CD4-positive, alpha-beta T cell treated with Interleukin-15 for 4 hours (primary cell): Measurements from ENCODE around the gene AXIN1.
"Not testable (repeated sequence)": the region's sequence is repeated elsewhere in the genome, so short reads cannot be mapped to it uniquely, and the experiment has no call there.

Experiments
- DNase-seq: peaks from one replicate; pipeline ENCODE4 v3.0.0-alpha.2; 2020; ENCODE audit warnings: low spot score

Gene AXIN1, protein sequence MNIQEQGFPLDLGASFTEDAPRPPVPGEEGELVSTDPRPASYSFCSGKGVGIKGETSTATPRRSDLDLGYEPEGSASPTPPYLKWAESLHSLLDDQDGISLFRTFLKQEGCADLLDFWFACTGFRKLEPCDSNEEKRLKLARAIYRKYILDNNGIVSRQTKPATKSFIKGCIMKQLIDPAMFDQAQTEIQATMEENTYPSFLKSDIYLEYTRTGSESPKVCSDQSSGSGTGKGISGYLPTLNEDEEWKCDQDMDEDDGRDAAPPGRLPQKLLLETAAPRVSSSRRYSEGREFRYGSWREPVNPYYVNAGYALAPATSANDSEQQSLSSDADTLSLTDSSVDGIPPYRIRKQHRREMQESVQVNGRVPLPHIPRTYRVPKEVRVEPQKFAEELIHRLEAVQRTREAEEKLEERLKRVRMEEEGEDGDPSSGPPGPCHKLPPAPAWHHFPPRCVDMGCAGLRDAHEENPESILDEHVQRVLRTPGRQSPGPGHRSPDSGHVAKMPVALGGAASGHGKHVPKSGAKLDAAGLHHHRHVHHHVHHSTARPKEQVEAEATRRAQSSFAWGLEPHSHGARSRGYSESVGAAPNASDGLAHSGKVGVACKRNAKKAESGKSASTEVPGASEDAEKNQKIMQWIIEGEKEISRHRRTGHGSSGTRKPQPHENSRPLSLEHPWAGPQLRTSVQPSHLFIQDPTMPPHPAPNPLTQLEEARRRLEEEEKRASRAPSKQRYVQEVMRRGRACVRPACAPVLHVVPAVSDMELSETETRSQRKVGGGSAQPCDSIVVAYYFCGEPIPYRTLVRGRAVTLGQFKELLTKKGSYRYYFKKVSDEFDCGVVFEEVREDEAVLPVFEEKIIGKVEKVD

GRCh38 chr16:352547-353403, at the start of gene AXIN1:
AXIN1 (minus strand) TSS chr16:352723; CDS start chr16:347025, 5,698 bp downstream.
- peak; percentile 100 for DNase-seq

DNA sequence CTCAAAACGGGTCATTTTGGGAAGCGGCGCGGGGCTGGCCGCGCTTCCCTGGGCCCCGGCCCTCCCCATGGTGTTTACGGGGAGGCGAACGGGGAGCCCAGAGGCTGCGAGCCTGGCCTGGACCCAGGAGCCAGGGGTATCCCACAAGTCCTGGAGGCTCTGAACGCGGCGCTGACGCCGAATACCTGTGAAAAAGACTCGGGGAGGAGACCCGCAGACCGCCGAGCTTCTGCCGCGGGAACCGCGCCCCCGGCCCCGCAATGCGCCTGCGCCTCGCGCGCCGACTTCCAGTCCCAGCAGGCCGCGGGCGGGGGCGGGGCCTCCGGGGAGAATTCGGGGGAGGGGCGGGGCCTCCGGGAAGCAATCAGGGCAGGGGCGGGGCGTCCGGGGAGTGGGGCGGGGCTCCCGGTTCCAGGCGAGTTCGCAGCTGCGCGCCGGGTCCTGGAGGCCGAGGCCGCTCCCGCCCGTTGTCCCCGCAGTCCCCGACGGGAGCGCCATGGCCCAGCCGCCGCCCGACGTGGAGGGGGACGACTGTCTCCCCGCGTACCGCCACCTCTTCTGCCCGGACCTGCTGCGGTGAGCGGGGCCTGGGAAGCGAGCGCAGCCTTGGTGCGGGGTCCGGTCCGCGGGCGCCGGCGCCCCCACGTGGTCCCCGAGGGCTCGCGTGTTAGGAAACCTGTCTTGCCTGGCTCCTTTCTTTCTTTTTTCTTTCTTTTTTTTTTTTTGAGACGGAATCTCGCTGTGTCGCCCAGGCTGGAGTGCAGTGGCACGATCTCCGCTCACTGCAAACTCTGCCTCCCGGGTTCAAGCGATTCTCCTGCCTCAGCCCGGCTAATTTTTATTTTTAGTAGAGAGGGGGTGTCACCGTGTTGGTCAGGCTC, 49.2 kb upstream of the AXIN1 start, which contains the start of gene DECR2:
Gene DECR2 (plus strand): TSS at position 418 of the 881 bp plus-strand sequence. CDS start 79 bp downstream, at position 497.
- peak; percentile 95 for DNase-seq

- no peak for DNase-seq
These were observed 47.6 kb upstream of the AXIN1 start for GRCh38 chr16:400061-400591.

DNA sequence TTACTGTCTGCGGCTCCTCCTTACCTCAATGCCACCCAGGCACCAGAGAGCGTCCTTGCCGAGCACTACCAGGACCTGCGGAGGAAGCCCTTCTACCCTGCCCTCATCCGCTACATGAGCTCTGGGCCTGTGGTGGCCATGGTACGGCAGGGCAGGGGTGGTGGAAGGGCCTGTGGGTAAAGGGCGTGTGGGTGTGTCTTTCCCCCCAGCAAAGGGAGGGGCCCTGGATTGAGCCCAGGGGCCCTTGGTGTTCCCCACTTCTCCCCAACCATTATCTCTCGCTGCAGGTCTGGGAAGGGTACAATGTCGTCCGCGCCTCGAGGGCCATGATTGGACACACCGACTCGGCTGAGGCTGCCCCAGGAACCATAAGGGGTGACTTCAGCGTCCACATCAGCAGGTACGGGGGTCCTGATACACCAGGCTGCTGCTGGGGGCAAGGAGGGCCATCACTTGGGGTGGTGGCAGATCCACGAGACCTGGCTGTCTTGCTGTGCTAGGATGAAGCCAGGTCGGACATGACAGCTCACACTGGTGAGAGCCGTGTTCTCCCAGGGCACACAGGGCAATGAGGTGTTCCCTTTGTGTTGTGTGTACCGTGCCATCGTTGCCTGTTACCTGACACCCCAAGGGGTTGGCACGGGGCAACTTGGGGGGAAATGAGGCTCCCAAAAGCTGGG, 47.0 kb upstream of the AXIN1 start:
- no peak for DNase-seq

DNA sequence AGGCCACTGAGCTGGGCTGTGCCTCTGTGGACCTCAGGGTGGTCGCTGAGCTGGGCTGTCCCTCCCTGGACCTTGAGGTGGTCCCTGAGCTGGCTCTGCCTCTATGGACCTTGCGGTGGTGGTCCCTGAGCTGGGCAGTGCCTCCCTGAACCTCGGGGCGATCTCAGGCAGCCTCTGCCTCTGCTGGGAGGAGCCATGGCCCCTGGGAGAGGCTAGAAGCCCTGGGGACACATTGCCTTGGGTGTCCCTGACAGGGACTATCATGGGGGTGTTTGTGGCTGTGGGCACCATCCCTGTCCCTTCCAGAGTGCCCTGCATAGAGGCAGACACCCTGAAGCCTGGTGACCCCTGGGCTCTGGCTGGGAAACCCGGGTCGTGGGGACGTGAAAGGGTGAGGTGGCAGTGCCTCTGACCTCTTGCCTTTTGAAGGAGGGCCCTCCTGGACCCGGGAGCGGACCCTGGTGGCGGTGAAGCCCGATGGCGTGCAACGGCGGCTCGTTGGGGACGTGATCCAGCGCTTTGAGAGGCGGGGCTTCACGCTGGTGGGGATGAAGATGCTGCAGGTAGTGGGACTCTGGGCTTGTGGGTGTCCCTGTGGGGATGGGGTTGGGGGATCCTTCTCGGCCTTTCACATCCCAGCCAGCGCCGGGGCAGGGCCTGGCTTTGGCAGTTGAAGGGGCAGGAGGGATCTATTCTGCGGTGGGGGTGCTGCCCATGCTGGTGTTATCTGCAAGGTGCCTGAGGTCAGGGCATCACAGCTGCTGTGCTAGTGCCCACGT, 46.2 kb upstream of the AXIN1 start:
- no peak for DNase-seq

DNA sequence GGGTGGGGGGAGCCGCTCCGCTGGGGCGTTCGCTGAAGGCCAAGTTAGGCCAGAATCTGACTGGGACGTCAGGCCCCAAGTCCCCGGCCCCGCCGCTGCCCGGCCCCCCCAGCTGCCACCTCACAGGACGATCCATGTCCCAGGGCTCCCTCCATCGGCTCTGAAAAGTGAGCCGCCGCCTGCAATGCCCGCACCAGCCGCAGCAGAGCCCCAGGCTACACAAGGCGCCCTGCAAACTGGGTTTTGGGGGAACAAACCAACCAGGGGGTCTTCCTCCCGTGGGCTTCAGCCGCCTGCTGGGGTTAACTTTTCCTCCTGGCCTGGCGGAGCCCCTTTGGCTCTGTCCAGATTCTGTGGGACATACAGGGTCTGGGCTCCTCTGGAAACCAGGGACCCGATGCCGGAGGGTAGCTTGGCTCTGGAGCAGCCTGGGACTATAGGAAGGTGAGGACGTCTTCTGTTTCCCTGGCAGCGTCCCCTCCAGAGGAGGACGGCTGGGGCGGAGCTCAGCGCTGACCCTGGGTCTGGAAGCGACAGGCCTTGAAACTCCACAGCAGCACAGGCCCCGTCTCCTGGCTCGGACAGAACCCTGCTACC, 45.3 kb upstream of the AXIN1 start:
- no peak for DNase-seq

DNA sequence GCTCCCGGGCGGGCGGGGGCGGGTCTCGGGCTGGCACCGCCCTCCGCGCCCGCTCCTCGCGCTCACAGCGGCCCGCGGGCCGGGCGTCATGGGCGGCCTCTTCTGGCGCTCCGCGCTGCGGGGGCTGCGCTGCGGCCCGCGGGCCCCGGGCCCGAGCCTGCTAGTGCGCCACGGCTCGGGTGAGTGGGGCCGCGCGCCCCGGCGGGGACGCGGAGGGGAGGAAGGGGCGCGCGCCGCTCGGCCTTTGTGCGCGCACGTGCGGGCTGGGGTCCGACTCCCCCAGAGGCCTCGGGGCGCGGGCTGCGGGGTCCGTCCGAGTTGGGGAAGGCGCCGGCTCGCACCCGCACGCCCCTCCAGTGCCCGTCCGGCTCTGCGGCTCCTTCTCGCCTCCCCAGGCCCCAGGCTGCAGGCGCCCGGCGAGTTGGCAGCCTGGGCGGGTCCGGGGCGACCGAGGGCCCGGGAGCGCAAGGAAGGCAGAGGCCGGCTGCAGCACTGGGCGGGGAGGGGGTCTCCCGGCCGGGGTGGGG, 44.7 kb upstream of the AXIN1 start, which contains the start of gene NME4:
Gene NME4 (plus strand): TSS at position 65 of the 527 bp plus-strand sequence. CDS start 24 bp downstream, at position 89.
- no peak for DNase-seq

GRCh38 chr16:396605-397004, 44.1 kb upstream of the AXIN1 start:
- no peak for DNase-seq

DNA sequence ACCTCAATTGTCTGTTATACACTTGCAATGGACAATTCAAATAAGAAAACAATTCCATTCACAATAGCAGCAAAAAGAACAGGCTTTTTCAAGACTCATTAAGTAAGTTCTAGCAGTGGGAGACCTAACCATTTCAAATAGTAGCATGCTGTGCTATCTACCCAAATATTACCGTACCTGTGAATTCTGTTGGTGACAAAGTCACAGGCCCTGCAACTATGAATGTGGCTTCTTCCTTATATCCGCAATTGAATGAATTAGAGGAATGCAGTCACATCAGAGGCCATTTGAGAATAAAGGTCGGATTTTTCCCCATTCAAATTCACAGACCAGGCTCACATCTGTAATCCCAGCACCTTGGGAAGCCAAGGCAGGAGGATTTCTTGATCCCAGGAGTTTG, 43.7 kb upstream of the AXIN1 start:
- no peak for DNase-seq

- no peak for DNase-seq
These were observed 40.0 kb upstream of the AXIN1 start for GRCh38 chr16:392450-393030.

- DNase-seq, result peak; percentile 85
These were observed 39.4 kb upstream of the AXIN1 start for GRCh38 chr16:391885-392335.

GRCh38 chr16:389352-389751, 36.8 kb upstream of the AXIN1 start:
- DNase-seq, result no peak

DNA sequence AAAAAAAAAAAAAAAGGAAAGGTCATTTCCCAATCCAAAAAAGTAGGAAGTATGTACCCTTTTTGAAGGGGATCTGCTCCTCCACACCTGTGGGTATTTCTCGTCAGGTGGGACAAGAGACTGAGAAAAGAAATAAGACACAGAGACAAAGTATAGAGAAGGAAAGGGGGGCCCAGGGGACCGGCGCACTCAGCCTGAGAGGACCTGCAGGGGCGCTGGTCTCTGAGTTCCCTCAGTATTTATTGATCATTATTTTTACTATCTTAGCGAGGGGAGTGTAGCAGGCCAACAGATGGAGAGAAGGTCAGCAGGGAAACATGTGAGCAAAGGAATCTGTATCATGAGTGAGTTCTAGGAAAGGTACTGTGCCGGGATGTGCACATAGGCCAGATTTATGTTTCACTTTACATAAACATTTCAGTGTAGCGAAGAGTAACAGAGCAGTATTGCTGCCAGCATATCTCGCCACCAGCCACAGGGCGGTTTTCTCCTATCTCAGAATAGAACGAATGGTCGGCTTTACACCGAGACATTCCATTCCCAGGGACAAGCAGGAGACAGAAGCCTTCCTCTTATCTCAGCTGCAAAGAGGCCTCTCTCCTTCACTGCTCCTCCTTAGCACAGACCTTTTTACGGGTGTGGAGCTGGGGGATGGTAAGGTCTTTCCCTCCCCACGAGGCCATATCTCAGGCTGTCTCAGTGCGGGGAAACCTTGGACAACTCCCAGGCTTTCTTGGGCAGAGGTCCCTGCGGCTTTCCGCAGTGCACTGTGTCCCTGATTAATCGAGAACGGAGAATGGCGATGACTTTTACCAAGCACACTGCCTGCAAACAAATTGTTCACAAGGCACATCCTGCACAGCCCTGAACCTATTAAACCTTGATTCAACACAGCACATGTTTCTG, 35.5 kb upstream of the AXIN1 start:
- not testable (repeated sequence) for DNase-seq

- no peak for DNase-seq
These were observed 34.2 kb upstream of the AXIN1 start for GRCh38 chr16:386641-387156.

GRCh38 chr16:383326-384051, 31.0 kb upstream of the AXIN1 start:
- peak; percentile 28 for DNase-seq
